Measurements from ENCODE around the gene BCL6. TPM values are rescaled to one million over a fixed set of nuclear protein-coding genes. Genes with fewer than 3 reads are reported as not detected.
A peak's percentile ranks its signal among the peaks of the same experiment; 100 is the strongest.

BCL6 gene
- total and polyA plus RNA-seq, 9 of the 15 experiments (the other 6 are each of a cell fraction or from before 2014, with no cell fraction given): 0.08 to 3.5 (median 1.6) TPM

GRCh38 chr3:187743195-187744141 is 1.8 kb downstream of the BCL6 start (continued):
- TF ChIP-seq SIN3A (IDR thresholded peaks at IDR 0.05; ENCODE audit: borderline replicate concordance in 2 of 2, control insufficient read depth in 1 of 2, low read depth in 2 of 2, low read length in 2 of 2): no peak
- TF ChIP-seq CCNT2 (IDR thresholded peaks at IDR 0.05; ENCODE audit: borderline replicate concordance, extremely low read depth, insufficient read length, low read depth, low read length): peak; percentile 26
- TF ChIP-seq HMGN3 (IDR thresholded peaks at IDR 0.05; ENCODE audit: borderline replicate concordance, extremely low read depth, insufficient read length, low read depth, low read length): peak; percentile 39
- no peak for TF ChIP-seq ZNF583 (CRISPR knock-in tag; IDR thresholded peaks at IDR 0.05)
- TF ChIP-seq NFRKB (IDR thresholded peaks at IDR 0.05; ENCODE audit: low read depth): 0 out of 2 replicates have a peak, but pooled peaks have one; percentile 12
- TF ChIP-seq MED1 (CRISPR knock-in tag; IDR thresholded peaks at IDR 0.05; ENCODE audit: borderline replicate concordance): no peak
- TF ChIP-seq, protein P1, sequence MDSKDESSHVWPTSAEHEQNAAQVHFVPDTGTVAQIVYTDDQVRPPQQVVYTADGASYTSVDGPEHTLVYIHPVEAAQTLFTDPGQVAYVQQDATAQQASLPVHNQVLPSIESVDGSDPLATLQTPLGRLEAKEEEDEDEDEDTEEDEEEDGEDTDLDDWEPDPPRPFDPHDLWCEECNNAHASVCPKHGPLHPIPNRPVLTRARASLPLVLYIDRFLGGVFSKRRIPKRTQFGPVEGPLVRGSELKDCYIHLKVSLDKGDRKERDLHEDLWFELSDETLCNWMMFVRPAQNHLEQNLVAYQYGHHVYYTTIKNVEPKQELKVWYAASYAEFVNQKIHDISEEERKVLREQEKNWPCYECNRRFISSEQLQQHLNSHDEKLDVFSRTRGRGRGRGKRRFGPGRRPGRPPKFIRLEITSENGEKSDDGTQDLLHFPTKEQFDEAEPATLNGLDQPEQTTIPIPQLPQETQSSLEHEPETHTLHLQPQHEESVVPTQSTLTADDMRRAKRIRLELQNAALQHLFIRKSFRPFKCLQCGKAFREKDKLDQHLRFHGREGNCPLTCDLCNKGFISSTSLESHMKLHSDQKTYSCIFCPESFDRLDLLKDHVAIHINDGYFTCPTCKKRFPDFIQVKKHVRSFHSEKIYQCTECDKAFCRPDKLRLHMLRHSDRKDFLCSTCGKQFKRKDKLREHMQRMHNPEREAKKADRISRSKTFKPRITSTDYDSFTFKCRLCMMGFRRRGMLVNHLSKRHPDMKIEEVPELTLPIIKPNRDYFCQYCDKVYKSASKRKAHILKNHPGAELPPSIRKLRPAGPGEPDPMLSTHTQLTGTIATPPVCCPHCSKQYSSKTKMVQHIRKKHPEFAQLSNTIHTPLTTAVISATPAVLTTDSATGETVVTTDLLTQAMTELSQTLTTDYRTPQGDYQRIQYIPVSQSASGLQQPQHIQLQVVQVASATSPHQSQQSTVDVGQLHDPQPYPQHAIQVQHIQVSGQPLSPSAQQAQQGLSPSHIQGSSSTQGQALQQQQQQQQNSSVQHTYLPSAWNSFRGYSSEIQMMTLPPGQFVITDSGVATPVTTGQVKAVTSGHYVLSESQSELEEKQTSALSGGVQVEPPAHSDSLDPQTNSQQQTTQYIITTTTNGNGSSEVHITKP (IDR thresholded peaks at IDR 0.05; ENCODE audit: partially characterized antibody): peak; percentile 45
- TF ChIP-seq RBM22 (IDR thresholded peaks at IDR 0.05; ENCODE audit: low read depth, low read length, poor library complexity, severe bottlenecking): peak; percentile 51
- TF ChIP-seq ZNF707 (CRISPR knock-in tag; conservative IDR thresholded peaks at IDR 0.05): no peak
- TF ChIP-seq PRPF4 (IDR thresholded peaks at IDR 0.05; ENCODE audit: insufficient read depth, low read depth, low read length, poor library complexity, severe bottlenecking): no peak
- TF ChIP-seq ZKSCAN3 (CRISPR knock-in tag; IDR thresholded peaks at IDR 0.05): no peak
- no peak for TF ChIP-seq HDAC3 (IDR thresholded peaks at IDR 0.05; ENCODE audit: borderline replicate concordance, partially characterized antibody)
- TF ChIP-seq KAT8 (IDR thresholded peaks at IDR 0.05; ENCODE audit: low read depth): no peak
- TF ChIP-seq EGR1 (conservative IDR thresholded peaks at IDR 0.05): peak; percentile 64
- TF ChIP-seq NFE2 (IDR thresholded peaks at IDR 0.05; ENCODE audit: low read depth): peak; percentile 42
- no peak for TF ChIP-seq CEBPG (CRISPR knock-in tag; IDR thresholded peaks at IDR 0.05)
- peak; percentile 55 to 59; a peak in 3 of 4 replicates for TF ChIP-seq CEBPG (tag; conservative IDR thresholded peaks at IDR 0.05 in 1 of 2, IDR thresholded peaks at IDR 0.05 in 1 of 2)
- peak; percentile 77 for TF ChIP-seq RBFOX2 (IDR thresholded peaks at IDR 0.05; ENCODE audit: low read depth, low read length)
- no peak for TF ChIP-seq NR2F6 (CRISPR knock-in tag; IDR thresholded peaks at IDR 0.05)
- TF ChIP-seq ZFX (CRISPR knock-in tag; IDR thresholded peaks at IDR 0.05): 0 out of 2 replicates have a peak, but pooled peaks have one; percentile 23
- TF ChIP-seq NCOR1 (IDR thresholded peaks at IDR 0.05): peak; percentile 16; the same call in 1 of the 2 replicates
- no peak for TF ChIP-seq FOXK1 (CRISPR knock-in tag; IDR thresholded peaks at IDR 0.05; ENCODE audit: borderline replicate concordance)
- TF ChIP-seq TAF1 (IDR thresholded peaks at IDR 0.05; ENCODE audit: control insufficient read depth, extremely low read depth, insufficient read depth, low read length, severe bottlenecking): peak; percentile 58
- no peak for TF ChIP-seq ZNF384 (IDR thresholded peaks at IDR 0.05; ENCODE audit: low read depth, low read length)
- no peak for TF ChIP-seq NFYB (IDR thresholded peaks at IDR 0.05; ENCODE audit: extremely low read depth, insufficient read length)
